Measurements from ENCODE around the gene CHRD.

DNA sequence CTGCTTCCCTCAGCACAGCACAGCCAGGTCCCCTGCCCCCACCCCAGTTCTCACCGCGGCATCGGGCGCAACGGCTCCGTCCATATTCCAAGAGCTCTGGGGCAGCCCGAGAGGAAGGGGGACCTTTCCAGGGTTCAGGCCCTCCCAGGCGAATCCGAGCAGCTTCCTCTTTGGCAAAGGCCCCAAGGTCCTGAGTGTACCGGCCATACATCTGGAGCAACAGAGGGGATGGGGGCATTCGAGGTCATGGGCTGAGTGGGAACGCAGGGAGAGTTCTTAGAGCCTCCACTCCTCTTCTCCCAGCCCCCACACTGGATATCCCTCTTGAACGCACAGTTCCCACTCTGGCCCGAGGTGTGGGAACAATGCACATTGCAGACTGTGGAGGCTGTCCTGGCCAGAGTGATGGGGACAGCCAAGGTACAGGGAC is 20.9 kb upstream of the CHRD start:
- TF ChIP-seq, protein P1, sequence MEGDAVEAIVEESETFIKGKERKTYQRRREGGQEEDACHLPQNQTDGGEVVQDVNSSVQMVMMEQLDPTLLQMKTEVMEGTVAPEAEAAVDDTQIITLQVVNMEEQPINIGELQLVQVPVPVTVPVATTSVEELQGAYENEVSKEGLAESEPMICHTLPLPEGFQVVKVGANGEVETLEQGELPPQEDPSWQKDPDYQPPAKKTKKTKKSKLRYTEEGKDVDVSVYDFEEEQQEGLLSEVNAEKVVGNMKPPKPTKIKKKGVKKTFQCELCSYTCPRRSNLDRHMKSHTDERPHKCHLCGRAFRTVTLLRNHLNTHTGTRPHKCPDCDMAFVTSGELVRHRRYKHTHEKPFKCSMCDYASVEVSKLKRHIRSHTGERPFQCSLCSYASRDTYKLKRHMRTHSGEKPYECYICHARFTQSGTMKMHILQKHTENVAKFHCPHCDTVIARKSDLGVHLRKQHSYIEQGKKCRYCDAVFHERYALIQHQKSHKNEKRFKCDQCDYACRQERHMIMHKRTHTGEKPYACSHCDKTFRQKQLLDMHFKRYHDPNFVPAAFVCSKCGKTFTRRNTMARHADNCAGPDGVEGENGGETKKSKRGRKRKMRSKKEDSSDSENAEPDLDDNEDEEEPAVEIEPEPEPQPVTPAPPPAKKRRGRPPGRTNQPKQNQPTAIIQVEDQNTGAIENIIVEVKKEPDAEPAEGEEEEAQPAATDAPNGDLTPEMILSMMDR (IDR thresholded peaks at IDR 0.05) = no peak
- TF ChIP-seq, protein P2, sequence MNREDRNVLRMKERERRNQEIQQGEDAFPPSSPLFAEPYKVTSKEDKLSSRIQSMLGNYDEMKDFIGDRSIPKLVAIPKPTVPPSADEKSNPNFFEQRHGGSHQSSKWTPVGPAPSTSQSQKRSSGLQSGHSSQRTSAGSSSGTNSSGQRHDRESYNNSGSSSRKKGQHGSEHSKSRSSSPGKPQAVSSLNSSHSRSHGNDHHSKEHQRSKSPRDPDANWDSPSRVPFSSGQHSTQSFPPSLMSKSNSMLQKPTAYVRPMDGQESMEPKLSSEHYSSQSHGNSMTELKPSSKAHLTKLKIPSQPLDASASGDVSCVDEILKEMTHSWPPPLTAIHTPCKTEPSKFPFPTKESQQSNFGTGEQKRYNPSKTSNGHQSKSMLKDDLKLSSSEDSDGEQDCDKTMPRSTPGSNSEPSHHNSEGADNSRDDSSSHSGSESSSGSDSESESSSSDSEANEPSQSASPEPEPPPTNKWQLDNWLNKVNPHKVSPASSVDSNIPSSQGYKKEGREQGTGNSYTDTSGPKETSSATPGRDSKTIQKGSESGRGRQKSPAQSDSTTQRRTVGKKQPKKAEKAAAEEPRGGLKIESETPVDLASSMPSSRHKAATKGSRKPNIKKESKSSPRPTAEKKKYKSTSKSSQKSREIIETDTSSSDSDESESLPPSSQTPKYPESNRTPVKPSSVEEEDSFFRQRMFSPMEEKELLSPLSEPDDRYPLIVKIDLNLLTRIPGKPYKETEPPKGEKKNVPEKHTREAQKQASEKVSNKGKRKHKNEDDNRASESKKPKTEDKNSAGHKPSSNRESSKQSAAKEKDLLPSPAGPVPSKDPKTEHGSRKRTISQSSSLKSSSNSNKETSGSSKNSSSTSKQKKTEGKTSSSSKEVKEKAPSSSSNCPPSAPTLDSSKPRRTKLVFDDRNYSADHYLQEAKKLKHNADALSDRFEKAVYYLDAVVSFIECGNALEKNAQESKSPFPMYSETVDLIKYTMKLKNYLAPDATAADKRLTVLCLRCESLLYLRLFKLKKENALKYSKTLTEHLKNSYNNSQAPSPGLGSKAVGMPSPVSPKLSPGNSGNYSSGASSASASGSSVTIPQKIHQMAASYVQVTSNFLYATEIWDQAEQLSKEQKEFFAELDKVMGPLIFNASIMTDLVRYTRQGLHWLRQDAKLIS (CRISPR knock-in tag; IDR thresholded peaks at IDR 0.05; ENCODE audit: borderline replicate concordance) = no peak
- TF ChIP-seq JAZF1 (CRISPR knock-in tag; IDR thresholded peaks at IDR 0.05) = no peak
- TF ChIP-seq, protein P3, sequence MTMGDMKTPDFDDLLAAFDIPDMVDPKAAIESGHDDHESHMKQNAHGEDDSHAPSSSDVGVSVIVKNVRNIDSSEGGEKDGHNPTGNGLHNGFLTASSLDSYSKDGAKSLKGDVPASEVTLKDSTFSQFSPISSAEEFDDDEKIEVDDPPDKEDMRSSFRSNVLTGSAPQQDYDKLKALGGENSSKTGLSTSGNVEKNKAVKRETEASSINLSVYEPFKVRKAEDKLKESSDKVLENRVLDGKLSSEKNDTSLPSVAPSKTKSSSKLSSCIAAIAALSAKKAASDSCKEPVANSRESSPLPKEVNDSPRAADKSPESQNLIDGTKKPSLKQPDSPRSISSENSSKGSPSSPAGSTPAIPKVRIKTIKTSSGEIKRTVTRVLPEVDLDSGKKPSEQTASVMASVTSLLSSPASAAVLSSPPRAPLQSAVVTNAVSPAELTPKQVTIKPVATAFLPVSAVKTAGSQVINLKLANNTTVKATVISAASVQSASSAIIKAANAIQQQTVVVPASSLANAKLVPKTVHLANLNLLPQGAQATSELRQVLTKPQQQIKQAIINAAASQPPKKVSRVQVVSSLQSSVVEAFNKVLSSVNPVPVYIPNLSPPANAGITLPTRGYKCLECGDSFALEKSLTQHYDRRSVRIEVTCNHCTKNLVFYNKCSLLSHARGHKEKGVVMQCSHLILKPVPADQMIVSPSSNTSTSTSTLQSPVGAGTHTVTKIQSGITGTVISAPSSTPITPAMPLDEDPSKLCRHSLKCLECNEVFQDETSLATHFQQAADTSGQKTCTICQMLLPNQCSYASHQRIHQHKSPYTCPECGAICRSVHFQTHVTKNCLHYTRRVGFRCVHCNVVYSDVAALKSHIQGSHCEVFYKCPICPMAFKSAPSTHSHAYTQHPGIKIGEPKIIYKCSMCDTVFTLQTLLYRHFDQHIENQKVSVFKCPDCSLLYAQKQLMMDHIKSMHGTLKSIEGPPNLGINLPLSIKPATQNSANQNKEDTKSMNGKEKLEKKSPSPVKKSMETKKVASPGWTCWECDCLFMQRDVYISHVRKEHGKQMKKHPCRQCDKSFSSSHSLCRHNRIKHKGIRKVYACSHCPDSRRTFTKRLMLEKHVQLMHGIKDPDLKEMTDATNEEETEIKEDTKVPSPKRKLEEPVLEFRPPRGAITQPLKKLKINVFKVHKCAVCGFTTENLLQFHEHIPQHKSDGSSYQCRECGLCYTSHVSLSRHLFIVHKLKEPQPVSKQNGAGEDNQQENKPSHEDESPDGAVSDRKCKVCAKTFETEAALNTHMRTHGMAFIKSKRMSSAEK (CRISPR knock-in tag; IDR thresholded peaks at IDR 0.05; ENCODE audit: borderline replicate concordance) = no peak
